H1 (cell line): ENCODE results near the gene PAPOLG. TPM values are rescaled to one million over a fixed set of nuclear protein-coding genes. Genes with fewer than 3 reads are reported as not detected.

Experiments used
- CTCF ChIA-PET: fragments of 300-600 bp; sonication (Branson Sonifier 250); formaldehyde crosslinking; loops from one replicate; lab custom pipeline; 2021; ENCODE audit not compliant: partially characterized antibody; lab: Charles Lee
- POLR2A ChIA-PET: fragments of 300-600 bp; sonication (Branson Sonifier 250); formaldehyde crosslinking; loops from one replicate; lab custom pipeline; 2021; ENCODE audit warnings: inconsistent platforms; ENCODE audit not compliant: partially characterized antibody; lab: Charles Lee
- DNase-seq, 2 experiments: peaks; one replicate each; pipeline versions ENCODE4 v3.0.0 to v3.0.0-alpha.2; 2010 to 2022; ENCODE audit warnings: low spot score in 2 of 2, low read depth in 1 of 2, mixed read lengths in 1 of 2
- FAIRE-seq: peaks from 2 replicates; lab custom pipeline; 2011; peaks lifted over from hg19 to GRCh38; lab: Jason Lieb, UNC
- H2AFZ ChIP-seq: 2 replicates; pipeline ENCODE4 v1.8.1; 2012; ENCODE audit warnings: low read length, inconsistent platforms
- H2AK5ac ChIP-seq: 2 replicates; pipeline ENCODE4 v1.6.1; 2013; ENCODE audit warnings: low read depth, low read length
- H2BK120ac ChIP-seq: replicated peaks from 2 replicates; pipeline ENCODE3; 2013; ENCODE audit warnings: low read depth, low read length, inconsistent platforms
- H2BK12ac ChIP-seq: 2 replicates; pipeline ENCODE4 v1.6.1; 2013; ENCODE audit warnings: low read depth, low read length
- H2BK15ac ChIP-seq: 2 replicates; pipeline ENCODE4 v1.6.1; 2013; ENCODE audit warnings: low read length
- H2BK20ac ChIP-seq: 2 replicates; pipeline ENCODE4 v1.6.1; 2013; ENCODE audit warnings: low read length
- H2BK5ac ChIP-seq: 2 replicates; pipeline ENCODE4 v1.6.1; 2013; ENCODE audit warnings: low read depth, low read length
- H3K14ac ChIP-seq: 2 replicates; pipeline ENCODE4 v1.6.1; 2013; ENCODE audit warnings: inconsistent platforms; ENCODE audit not compliant: insufficient read length
- H3K18ac ChIP-seq: 2 replicates; pipeline ENCODE4 v1.6.1; 2013; ENCODE audit warnings: low read length; ENCODE audit errors: extremely low read depth
- H3K23ac ChIP-seq: 2 replicates; pipeline ENCODE4 v1.6.1; 2013; ENCODE audit warnings: inconsistent platforms; ENCODE audit not compliant: insufficient read length
- H3K23me2 ChIP-seq: 2 replicates; pipeline ENCODE4 v1.6.1; 2013; ENCODE audit warnings: low read depth, low read length
- H3K27ac ChIP-seq: 2 replicates; pipeline ENCODE4 v1.6.1; 2011; ENCODE audit warnings: low read depth, low read length, inconsistent platforms
- H3K27me3 ChIP-seq, 4 experiments: replicated peaks in 1 of 4; 1 replicate in 1 of 4; 2 replicates in 3 of 4; pipeline versions ENCODE4 v1.6.1 to v1.8.1; 2011 to 2013; ENCODE audit warnings: low read length in 3 of 4, mild to moderate bottlenecking in 3 of 4, inconsistent platforms in 2 of 4, mixed read lengths in 2 of 4, moderate library complexity in 1 of 4; ENCODE audit not compliant: control insufficient read depth in 3 of 4, insufficient read depth in 3 of 4; ENCODE audit errors: extremely low read depth in 1 of 4
- H3K36me3 ChIP-seq, 4 experiments: 2 replicates each; pipeline versions ENCODE4 v1.6.1 to v1.8.1; 2011 to 2013; ENCODE audit warnings: mild to moderate bottlenecking in 4 of 4, low read length in 3 of 4, moderate library complexity in 2 of 4, control low read depth in 1 of 4, inconsistent platforms in 1 of 4; ENCODE audit not compliant: insufficient read depth in 4 of 4, control insufficient read depth in 2 of 4
- H3K4ac ChIP-seq: replicated peaks from 2 replicates; pipeline ENCODE3; 2013; ENCODE audit warnings: low read length, low read depth, mixed read lengths, inconsistent platforms; ENCODE audit not compliant: insufficient read length
- H3K4me1 ChIP-seq, 4 experiments: replicated peaks in 1 of 4; 1 replicate in 1 of 4; 2 replicates in 3 of 4; pipeline versions ENCODE4 v1.6.1 to v1.8.1; 2011 to 2013; ENCODE audit warnings: low read length in 3 of 4, inconsistent platforms in 2 of 4, mixed read lengths in 1 of 4; ENCODE audit not compliant: insufficient read depth in 4 of 4, control insufficient read depth in 3 of 4
- H3K4me2 ChIP-seq, 2 experiments: 2 replicates each; pipeline versions ENCODE4 v1.6.1 to v1.8.1; 2011 to 2013; ENCODE audit warnings: low read depth in 2 of 2, low read length in 2 of 2, control low read depth in 1 of 2, inconsistent platforms in 1 of 2, mild to moderate bottlenecking in 1 of 2; ENCODE audit not compliant: insufficient read depth in 1 of 2
- H3K4me3 ChIP-seq, 4 experiments: fragments of 200-600, 300-600 bp in 1 of 4; sonication (generic), shearing (Covaris generic), sonication (Bioruptor Twin) in 1 of 4; 2 replicates each; pipeline versions ENCODE4 v1.5.1 to v1.8.1; 2011 to 2016; ENCODE audit warnings: low read length in 4 of 4, low read depth in 3 of 4, control low read depth in 2 of 4, inconsistent platforms in 2 of 4, mild to moderate bottlenecking in 2 of 4, mixed read lengths in 1 of 4, moderate library complexity in 1 of 4; ENCODE audit not compliant: insufficient read depth in 2 of 4; ENCODE audit errors: extremely low read depth in 1 of 4
- H3K56ac ChIP-seq: replicated peaks from 2 replicates; pipeline ENCODE3; 2013; ENCODE audit warnings: low read depth, mild to moderate bottlenecking, mixed read lengths, low read length, inconsistent platforms; ENCODE audit not compliant: insufficient read length
- H3K79me1 ChIP-seq: 2 replicates; pipeline ENCODE4 v1.6.1; 2013; ENCODE audit warnings: low read depth, low read length, control low read depth
- H3K79me2 ChIP-seq, 2 experiments: 2 replicates each; pipeline versions ENCODE4 v1.6.1 to v1.8.1; 2012 to 2013; ENCODE audit warnings: low read length in 2 of 2, mild to moderate bottlenecking in 2 of 2, inconsistent platforms in 1 of 2; ENCODE audit not compliant: insufficient read depth in 2 of 2, control insufficient read depth in 1 of 2
- H3K9ac ChIP-seq, 4 experiments: replicated peaks in 1 of 4; 1 replicate in 1 of 4; 2 replicates in 3 of 4; pipeline versions ENCODE4 v1.6.1 to v1.8.1; 2011 to 2013; ENCODE audit warnings: low read depth in 3 of 4, low read length in 3 of 4, control low read depth in 2 of 4, mild to moderate bottlenecking in 2 of 4, moderate library complexity in 2 of 4, inconsistent platforms in 1 of 4; ENCODE audit errors: extremely low read depth in 1 of 4
- H3K9me3 ChIP-seq, 2 experiments: 2 replicates each; pipeline versions ENCODE4 v1.6.1 to v1.8.1; 2012 to 2013; ENCODE audit warnings: mild to moderate bottlenecking in 2 of 2, moderate library complexity in 2 of 2, control low read depth in 1 of 2, inconsistent platforms in 1 of 2, low read depth in 1 of 2, low read length in 1 of 2, mixed read lengths in 1 of 2; ENCODE audit not compliant: insufficient read depth in 2 of 2
- H4K20me1 ChIP-seq, 2 experiments: replicated peaks in 1 of 2; 2 replicates each; pipeline versions ENCODE3 to v1.8.1; 2011 to 2013; ENCODE audit warnings: inconsistent platforms in 2 of 2, low read length in 2 of 2, mild to moderate bottlenecking in 1 of 2; ENCODE audit not compliant: insufficient read depth in 2 of 2, control insufficient read depth in 1 of 2
- H4K5ac ChIP-seq: 2 replicates; pipeline ENCODE4 v1.6.1; 2013; ENCODE audit warnings: low read length, low read depth, mixed read lengths, inconsistent platforms; ENCODE audit not compliant: insufficient read length
- H4K8ac ChIP-seq: 2 replicates; pipeline ENCODE4 v1.8.0; 2013; ENCODE audit warnings: mild to moderate bottlenecking, moderate library complexity, low read length, inconsistent platforms; ENCODE audit not compliant: insufficient read depth; ENCODE audit errors: extremely low read depth
- H4K91ac ChIP-seq: replicated peaks from 2 replicates; pipeline ENCODE3; 2013; ENCODE audit warnings: low read length, mixed read lengths, inconsistent platforms; ENCODE audit not compliant: insufficient read length
- CEBPB ChIP-seq: IDR thresholded peaks from 2 replicates; pipeline ENCODE4 v1.6.1; 2012; ENCODE audit warnings: low read depth, low read length
- CHD2 ChIP-seq: IDR thresholded peaks from 2 replicates; pipeline ENCODE4 v1.6.1; 2012; ENCODE audit warnings: low read length, improper control_type of control experiment
- CTBP2 ChIP-seq: IDR thresholded peaks from 2 replicates; pipeline ENCODE4 v1.7.0; 2011; ENCODE audit warnings: borderline replicate concordance, mild to moderate bottlenecking, moderate library complexity, mixed read lengths, low read length; ENCODE audit not compliant: insufficient read depth, insufficient read length
- FOSL1 ChIP-seq: IDR thresholded peaks from 2 replicates; pipeline ENCODE4 v1.6.1; 2011; ENCODE audit warnings: mild to moderate bottlenecking, low read depth, low read length, moderate library complexity; ENCODE audit not compliant: insufficient read depth
- POLR2A ChIP-seq, 2 experiments: IDR thresholded peaks; 1 replicate in 1 of 2; 2 replicates in 1 of 2; pipeline ENCODE4 v1.6.1; 2011; ENCODE audit warnings: low read depth in 2 of 2, low read length in 2 of 2, mild to moderate bottlenecking in 2 of 2; ENCODE audit errors: control extremely low read depth in 1 of 2
- POU5F1 ChIP-seq: IDR thresholded peaks from 2 replicates; pipeline ENCODE4 v1.6.1; 2011; ENCODE audit warnings: low read depth, mild to moderate bottlenecking, low read length, moderate library complexity
- SIRT6 ChIP-seq: IDR thresholded peaks from one replicate; pipeline ENCODE4 v1.7.1; 2012; ENCODE audit warnings: low read length, inconsistent platforms
- TAF1 ChIP-seq: IDR thresholded peaks from 2 replicates; pipeline ENCODE4 v1.6.1; 2011; ENCODE audit warnings: mild to moderate bottlenecking, low read depth, low read length
- TBP ChIP-seq: IDR thresholded peaks from 2 replicates; pipeline ENCODE4 v1.6.1; 2011; ENCODE audit warnings: low read depth, low read length, improper control_type of control experiment
- WGBS, 2 experiments: shearing (Covaris generic) in 1 of 2; methylation state at CpG; one replicate each; pipeline versions ENCODE4 v1.1.6 to v1.1.7; 2013 to 2015; ENCODE audit warnings: low lambda C conversion rate in 2 of 2, mixed read lengths in 2 of 2, inconsistent platforms in 1 of 2, low coverage in 1 of 2, missing lambda C conversion rate in 1 of 2; ENCODE audit not compliant: insufficient replicate concordance in 2 of 2, insufficient coverage in 1 of 2, insufficient read length in 1 of 2; ENCODE audit errors: extremely low coverage in 1 of 2, missing lambda C conversion rate in 1 of 2; 5-methylcytosine and 5-hydroxymethylcytosine counted together
- polyA plus RNA-seq, 7 experiments: library from polyadenylated mRNA; depleted of rRNA in 3 of 7; stranded (reverse) in 5 of 7; unstranded in 2 of 7; fragments of >200 nt in 5 of 7; fragments of 200-250 nt in 2 of 7; gene quantifications; 1 replicate in 5 of 7; 2 replicates in 1 of 7; 4 replicates in 1 of 7; pipeline versions ENCODE4 v1.2.1 to v1.2.3, GENCODE V29; 2011 to 2013; ENCODE audit warnings: missing spikeins in 2 of 7, mixed read lengths in 2 of 7
- total RNA-seq: library from RNA; stranded (reverse); fragmentation: NEBNext Ultra II Directional; extraction: Animal tissue kit (Norgen Biotek cat#: 25700); gene quantifications from 2 replicates; pipeline ENCODE4 v1.2.1, GENCODE V29; 2021

PAPOLG gene
- total and polyA plus RNA-seq, 2 of the 8 experiments (the other 6 are each of a cell fraction or from before 2014, with no cell fraction given), result 6.5 to 21.5 TPM

DNA sequence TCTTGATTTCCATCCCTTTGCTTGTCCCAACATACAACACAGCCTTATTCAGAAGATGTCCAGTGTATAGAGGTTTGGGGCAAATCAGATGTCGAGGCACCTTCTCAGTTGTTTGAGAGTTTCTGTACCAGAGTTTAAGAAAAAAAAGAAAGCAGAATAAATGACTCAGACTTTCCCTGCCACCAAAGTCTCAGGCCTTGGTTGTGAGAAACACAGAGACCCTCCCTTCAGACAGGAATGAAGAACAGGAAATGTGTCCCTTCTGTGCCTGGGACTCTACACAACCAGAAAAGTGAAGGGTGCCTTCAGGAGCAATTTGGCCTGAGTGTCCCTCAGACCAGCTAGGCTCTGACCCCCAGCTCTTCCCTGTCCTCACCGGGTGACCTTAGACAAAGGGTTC, 88.0 kb downstream of the PAPOLG start:
- no peak overlapping the region for H2BK120ac ChIP-seq
- no peak for DNase-seq
- no peaks in the 10 kb centered on the region for H4K20me1 ChIP-seq
- POLR2A ChIA-PET, result no interaction called here
- no peak overlapping the region for H3K56ac ChIP-seq
- H2AFZ ChIP-seq, result no peak overlapping the region
- H3K27me3 ChIP-seq, result peaks cover 0 to 20% (median 11%) of the 10 kb centered on the region in 4 experiments; a peak in 6 of 7 replicates
- no peak overlapping the region for H2AK5ac ChIP-seq
- H3K14ac ChIP-seq, result no peak overlapping the region
- H3K4me2 ChIP-seq, result no peak overlapping the region
- no peak overlapping the region for H3K23ac ChIP-seq
- H3K9ac ChIP-seq, result no peak overlapping the region
- no peak for TF ChIP-seq POLR2A (IDR thresholded peaks at IDR 0.05; ENCODE audit: control extremely low read depth in 1 of 2, low read depth in 2 of 2, low read length in 2 of 2)
- no peak for TF ChIP-seq CHD2
- no peak for TF ChIP-seq FOSL1
- no peak for TF ChIP-seq SIRT6
- TF ChIP-seq TBP, result no peak
- TF ChIP-seq POU5F1, result no peak
- TF ChIP-seq CEBPB, result no peak
- no peak for TF ChIP-seq CTBP2
- TF ChIP-seq TAF1, result no peak
- H4K8ac ChIP-seq, result no peak overlapping the region
- FAIRE-seq, result no peak
- H3K23me2 ChIP-seq, result no peaks in the 10 kb centered on the region
- H2BK12ac ChIP-seq, result no peak overlapping the region
- H3K27ac ChIP-seq, result no peak overlapping the region
- no peak overlapping the region for H3K4ac ChIP-seq
- WGBS, 2 experiments, result 96% methylated on average over 2 of the region's 2 CpGs; no CpG with 5 or more reads in 1 of the 2 experiments
- H4K5ac ChIP-seq, result no peak overlapping the region
- no peaks in the 10 kb centered on the region for H3K79me1 ChIP-seq
- no peak overlapping the region for H2BK20ac ChIP-seq
- H3K9me3 ChIP-seq, result no peaks in the 10 kb centered on the region
- H3K79me2 ChIP-seq, result no peaks in the 10 kb centered on the region
- CTCF ChIA-PET, result interaction anchor here (1.3 kb wide), 1 partner anchor 155 kb away, joined by 3 read pairs; no protein-coding TSS in a partner anchor
- no peak overlapping the region for H4K91ac ChIP-seq
- H2BK15ac ChIP-seq, result no peak overlapping the region
- H3K36me3 ChIP-seq, result no peaks in the 10 kb centered on the region
- no peak overlapping the region for H3K18ac ChIP-seq
- H2BK5ac ChIP-seq, result no peak overlapping the region
- H3K4me3 ChIP-seq, result no peak overlapping the region
- no peaks in the 10 kb centered on the region for H3K4me1 ChIP-seq
